HEK293 (cell line): ENCODE results near the gene AKAP11.

ENCODE experiments used
- CTCF ChIA-PET: fragments of 350-600 bp; formaldehyde crosslinking; extraction: SDS; loops from one replicate; lab custom pipeline; 2021; ENCODE audit warnings: antibody characterized with exemption; lab: Yijun Ruan, JAX
- POLR2A ChIA-PET: fragments of 300-600 bp; formaldehyde crosslinking; extraction: SDS; loops from one replicate; lab custom pipeline; 2020; ENCODE audit warnings: antibody characterized with exemption, inconsistent platforms; lab: Yijun Ruan, JAX
- H3K27ac ChIP-seq: fragments of 200-500 bp; sonication (Bioruptor generic); 2 replicates; pipeline ENCODE4 v1.5.1; 2014; ENCODE audit warnings: low read depth, low read length, control low read depth, inconsistent platforms; ENCODE audit errors: extremely low read depth
- H3K36me3 ChIP-seq, 2 experiments: fragments of 200-500 bp in 1 of 2; sonication (Bioruptor generic) in 1 of 2; 1 replicate in 1 of 2; 2 replicates in 1 of 2; pipeline ENCODE4 v1.5.1; 2014 to 2017; ENCODE audit warnings: inconsistent platforms in 2 of 2, low read length in 2 of 2; ENCODE audit not compliant: control insufficient read depth in 2 of 2, insufficient read depth in 1 of 2
- H3K4me1 ChIP-seq: fragments of 200-500 bp; sonication (Bioruptor generic); 2 replicates; pipeline ENCODE4 v1.5.1; 2014; ENCODE audit warnings: mild to moderate bottlenecking, low read length, inconsistent platforms; ENCODE audit not compliant: control insufficient read depth, insufficient read depth
- H3K4me3 ChIP-seq: 2 replicates; pipeline ENCODE4 v1.5.1; 2011; ENCODE audit warnings: low read depth, mild to moderate bottlenecking, control low read depth, low read length, moderate library complexity
- H3K9me3 ChIP-seq: fragments of 200-500 bp; sonication (Bioruptor generic); 2 replicates; pipeline ENCODE4 v1.5.1; 2014; ENCODE audit warnings: low read depth, low read length, inconsistent platforms; ENCODE audit not compliant: control insufficient read depth, insufficient read depth
- BCL11A ChIP-seq: fragments of 450-650 bp; formaldehyde crosslinking; IDR thresholded peaks from 2 replicates; pipeline ENCODE4 v1.5.1; 2016; ENCODE audit warnings: low read depth, missing biosample characterization, missing genetic modification characterization
- CTCF ChIP-seq: fragments of 450-650 bp; formaldehyde crosslinking; IDR thresholded peaks from 2 replicates; pipeline ENCODE4 v1.5.1; 2016; ENCODE audit warnings: missing biosample characterization, missing genetic modification characterization
- MYNN ChIP-seq: fragments of 450-650 bp; formaldehyde crosslinking; IDR thresholded peaks from 2 replicates; pipeline ENCODE4 v1.5.1; 2016; ENCODE audit warnings: missing biosample characterization, missing genetic modification characterization, borderline replicate concordance
- REPIN1 ChIP-seq: fragments of 450-650 bp; formaldehyde crosslinking; IDR thresholded peaks from 2 replicates; pipeline ENCODE4 v1.5.1; 2017; ENCODE audit warnings: missing biosample characterization, missing genetic modification characterization, low read depth
- ZBTB1 ChIP-seq: fragments of 450-650 bp; formaldehyde crosslinking; IDR thresholded peaks from 2 replicates; pipeline ENCODE4 v1.5.1; 2016; ENCODE audit warnings: missing biosample characterization, missing genetic modification characterization
- ZBTB48 ChIP-seq: fragments of 450-650 bp; formaldehyde crosslinking; IDR thresholded peaks from 2 replicates; pipeline ENCODE4 v1.5.1; 2016; ENCODE audit warnings: missing biosample characterization, missing genetic modification characterization
- ZIC2 ChIP-seq: fragments of 450-650 bp; formaldehyde crosslinking; IDR thresholded peaks from 2 replicates; pipeline ENCODE4 v1.5.1; 2016; ENCODE audit warnings: missing biosample characterization, missing genetic modification characterization
- ZNF114 ChIP-seq: fragments of 450-650 bp; formaldehyde crosslinking; IDR thresholded peaks from 2 replicates; pipeline ENCODE4 v1.5.0; 2017; ENCODE audit warnings: missing biosample characterization, missing genetic modification characterization
- ZNF132 ChIP-seq: fragments of 450-650 bp; formaldehyde crosslinking; IDR thresholded peaks from 2 replicates; pipeline ENCODE4 v1.5.1; 2017; ENCODE audit warnings: missing biosample characterization, missing genetic modification characterization, borderline replicate concordance
- ZNF138 ChIP-seq: fragments of 450-650 bp; formaldehyde crosslinking; IDR thresholded peaks from 2 replicates; pipeline ENCODE4 v1.5.1; 2016; ENCODE audit warnings: missing biosample characterization, missing genetic modification characterization, borderline replicate concordance
- ZNF169 ChIP-seq: fragments of 450-650 bp; formaldehyde crosslinking; IDR thresholded peaks from 2 replicates; pipeline ENCODE4 v1.5.1; 2016; ENCODE audit warnings: missing biosample characterization, missing genetic modification characterization
- ZNF18 ChIP-seq: fragments of 450-650 bp; formaldehyde crosslinking; IDR thresholded peaks from 2 replicates; pipeline ENCODE4 v1.5.1; 2016; ENCODE audit warnings: missing biosample characterization, missing genetic modification characterization
- ZNF184 ChIP-seq: fragments of 450-650 bp; IDR thresholded peaks from 2 replicates; pipeline ENCODE4 v1.5.1; 2018; ENCODE audit warnings: missing biosample characterization, mild to moderate bottlenecking, missing genetic modification characterization
- ZNF239 ChIP-seq: fragments of 450-650 bp; formaldehyde crosslinking; IDR thresholded peaks from 2 replicates; pipeline ENCODE4 v1.5.1; 2016; ENCODE audit warnings: missing biosample characterization, missing genetic modification characterization
- ZNF248 ChIP-seq: fragments of 450-650 bp; formaldehyde crosslinking; IDR thresholded peaks from 2 replicates; pipeline ENCODE4 v1.5.1; 2017; ENCODE audit warnings: missing biosample characterization, missing genetic modification characterization
- ZNF26 ChIP-seq: fragments of 450-650 bp; formaldehyde crosslinking; IDR thresholded peaks from 2 replicates; pipeline ENCODE4 v1.5.1; 2016; ENCODE audit warnings: missing biosample characterization, missing genetic modification characterization
- ZNF404 ChIP-seq: fragments of 450-650 bp; formaldehyde crosslinking; IDR thresholded peaks from 2 replicates; pipeline ENCODE4 v1.5.1; 2017; ENCODE audit warnings: missing biosample characterization, missing genetic modification characterization
- ZNF423 ChIP-seq: fragments of 450-650 bp; formaldehyde crosslinking; IDR thresholded peaks from 2 replicates; pipeline ENCODE4 v1.5.1; 2016; ENCODE audit warnings: missing biosample characterization, missing genetic modification characterization
- ZNF473 ChIP-seq: fragments of 450-650 bp; formaldehyde crosslinking; IDR thresholded peaks from 2 replicates; pipeline ENCODE4 v1.5.1; 2017; ENCODE audit warnings: missing biosample characterization, missing genetic modification characterization
- ZNF488 ChIP-seq: fragments of 450-650 bp; formaldehyde crosslinking; IDR thresholded peaks from 2 replicates; pipeline ENCODE4 v1.5.1; 2016; ENCODE audit warnings: missing biosample characterization, missing genetic modification characterization
- ZNF571 ChIP-seq: fragments of 450-650 bp; formaldehyde crosslinking; IDR thresholded peaks from 2 replicates; pipeline ENCODE4 v1.5.0; 2017; ENCODE audit warnings: missing biosample characterization, missing genetic modification characterization
- ZNF677 ChIP-seq: fragments of 450-650 bp; IDR thresholded peaks from 2 replicates; pipeline ENCODE4 v1.5.0; 2018; ENCODE audit warnings: missing biosample characterization, mild to moderate bottlenecking, missing genetic modification characterization, moderate library complexity
- ZNF791 ChIP-seq: fragments of 450-650 bp; formaldehyde crosslinking; IDR thresholded peaks from 2 replicates; pipeline ENCODE4 v1.5.1; 2016; ENCODE audit warnings: missing biosample characterization, missing genetic modification characterization
- ZXDB ChIP-seq: fragments of 450-650 bp; formaldehyde crosslinking; IDR thresholded peaks from 2 replicates; pipeline ENCODE4 v1.5.1; 2016; ENCODE audit warnings: missing biosample characterization, missing genetic modification characterization
- TF ChIP-seq, protein P1 (sequence below): fragments of 450-650 bp; formaldehyde crosslinking; IDR thresholded peaks from 2 replicates; pipeline ENCODE4 v1.5.1; 2017; ENCODE audit warnings: missing biosample characterization, missing genetic modification characterization
- TF ChIP-seq, protein P2 (sequence below): fragments of 450-650 bp; IDR thresholded peaks from 2 replicates; pipeline ENCODE4 v1.5.1; 2018; ENCODE audit warnings: missing biosample characterization, missing genetic modification characterization

The AKAP11 gene

DNA sequence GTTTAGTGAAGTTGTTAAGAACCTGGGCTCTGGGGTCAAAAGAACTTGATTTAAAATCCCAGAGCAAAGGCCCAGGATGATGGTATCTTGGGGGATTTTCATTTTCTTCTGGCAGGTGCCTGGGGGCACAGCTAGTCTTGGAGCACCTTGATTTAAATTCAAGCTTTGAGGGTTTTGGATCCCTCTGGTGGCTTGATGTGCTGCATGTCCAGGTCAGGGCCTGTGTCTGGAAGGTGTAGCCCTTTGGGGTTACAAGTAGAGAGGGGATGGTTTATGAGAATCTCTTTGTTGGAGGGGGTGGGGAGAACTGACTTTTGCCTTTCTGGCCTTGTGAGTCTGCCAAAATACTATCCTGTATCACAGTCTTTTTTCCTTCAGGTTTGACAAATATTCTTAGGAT, 55.8 kb downstream of the AKAP11 start:
- ChIA-PET POLR2A (no interaction called here), CTCF (no interaction called here)
- no peaks in the 10 kb centered on the region for H3K4me1 ChIP-seq
- H3K4me3 ChIP-seq: no peak overlapping the region
- TF ChIP-seq BCL11A (no peak), ZXDB (tag by site-specific recombination) (no peak), ZNF248 (no peak), ZNF114 (tag by site-specific recombination) (no peak), ZBTB48 (tag by site-specific recombination) (no peak), ZNF132 (tag by site-specific recombination) (no peak), ZNF677 (no peak), ZNF571 (tag by site-specific recombination) (no peak), REPIN1 (tag by site-specific recombination) (no peak), ZIC2 (tag by site-specific recombination) (no peak)
- TF ChIP-seq, all 188 proteins: peak for 0
- H3K36me3 ChIP-seq: no peaks in the 10 kb centered on the region
- H3K27ac ChIP-seq: no peak overlapping the region
- no peaks in the 10 kb centered on the region for H3K9me3 ChIP-seq

- no peaks in the 10 kb centered on the region for H3K9me3 ChIP-seq
- no peaks in the 10 kb centered on the region for H3K36me3 ChIP-seq
- CTCF ChIA-PET: no interaction called here
- no peaks in the 10 kb centered on the region for H3K4me1 ChIP-seq
- no peak overlapping the region for H3K27ac ChIP-seq
- no peak overlapping the region for H3K4me3 ChIP-seq
- no peak for TF ChIP-seq ZNF26 (tag by site-specific recombination)
- POLR2A ChIA-PET: no interaction called here
Measured at GRCh38 chr13:42328672-42329071, 56.7 kb downstream of the AKAP11 start.

DNA sequence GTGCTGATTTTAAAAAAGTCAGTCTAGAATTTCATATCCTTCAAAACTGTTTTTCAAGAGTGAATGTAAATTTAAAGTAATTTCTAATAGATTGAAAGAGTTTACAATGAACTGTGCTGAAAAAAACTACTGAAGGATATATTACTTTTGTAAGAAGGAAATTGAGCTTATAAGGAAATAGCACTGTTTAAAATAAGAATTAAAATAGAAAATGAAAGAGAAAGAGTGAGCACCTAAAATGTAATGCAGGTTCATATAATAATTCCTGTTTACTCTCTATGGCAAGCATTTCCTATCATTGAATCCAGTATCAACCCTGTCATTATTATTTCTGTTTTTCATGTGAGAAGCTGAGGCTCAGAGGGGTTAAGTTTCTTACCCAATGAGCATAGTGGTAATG, 57.3 kb downstream of the AKAP11 start:
- ChIA-PET POLR2A (no interaction called here), CTCF (no interaction called here)
- H3K4me3 ChIP-seq: no peak overlapping the region
- TF ChIP-seq, protein P1, sequence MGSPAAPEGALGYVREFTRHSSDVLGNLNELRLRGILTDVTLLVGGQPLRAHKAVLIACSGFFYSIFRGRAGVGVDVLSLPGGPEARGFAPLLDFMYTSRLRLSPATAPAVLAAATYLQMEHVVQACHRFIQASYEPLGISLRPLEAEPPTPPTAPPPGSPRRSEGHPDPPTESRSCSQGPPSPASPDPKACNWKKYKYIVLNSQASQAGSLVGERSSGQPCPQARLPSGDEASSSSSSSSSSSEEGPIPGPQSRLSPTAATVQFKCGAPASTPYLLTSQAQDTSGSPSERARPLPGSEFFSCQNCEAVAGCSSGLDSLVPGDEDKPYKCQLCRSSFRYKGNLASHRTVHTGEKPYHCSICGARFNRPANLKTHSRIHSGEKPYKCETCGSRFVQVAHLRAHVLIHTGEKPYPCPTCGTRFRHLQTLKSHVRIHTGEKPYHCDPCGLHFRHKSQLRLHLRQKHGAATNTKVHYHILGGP (tag by site-specific recombination): no peak
- no peak for TF ChIP-seq ZNF239
- TF ChIP-seq MYNN (tag by site-specific recombination): no peak
- no peak for TF ChIP-seq ZBTB1 (tag by site-specific recombination)
- TF ChIP-seq ZNF18: no peak
- TF ChIP-seq ZNF169 (tag by site-specific recombination): no peak
- no peak for TF ChIP-seq ZNF423 (tag by site-specific recombination)
- no peak for TF ChIP-seq ZNF404 (tag by site-specific recombination)
- TF ChIP-seq, protein P2, sequence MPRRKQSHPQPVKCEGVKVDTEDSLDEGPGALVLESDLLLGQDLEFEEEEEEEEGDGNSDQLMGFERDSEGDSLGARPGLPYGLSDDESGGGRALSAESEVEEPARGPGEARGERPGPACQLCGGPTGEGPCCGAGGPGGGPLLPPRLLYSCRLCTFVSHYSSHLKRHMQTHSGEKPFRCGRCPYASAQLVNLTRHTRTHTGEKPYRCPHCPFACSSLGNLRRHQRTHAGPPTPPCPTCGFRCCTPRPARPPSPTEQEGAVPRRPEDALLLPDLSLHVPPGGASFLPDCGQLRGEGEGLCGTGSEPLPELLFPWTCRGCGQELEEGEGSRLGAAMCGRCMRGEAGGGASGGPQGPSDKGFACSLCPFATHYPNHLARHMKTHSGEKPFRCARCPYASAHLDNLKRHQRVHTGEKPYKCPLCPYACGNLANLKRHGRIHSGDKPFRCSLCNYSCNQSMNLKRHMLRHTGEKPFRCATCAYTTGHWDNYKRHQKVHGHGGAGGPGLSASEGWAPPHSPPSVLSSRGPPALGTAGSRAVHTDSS (tag by site-specific recombination): no peak
- no peak for TF ChIP-seq ZNF138 (tag by site-specific recombination)
- no peak for TF ChIP-seq CTCF (tag by site-specific recombination)
- TF ChIP-seq ZNF791 (tag by site-specific recombination): no peak
- no peak for TF ChIP-seq ZNF488 (tag by site-specific recombination)
- no peak for TF ChIP-seq ZNF473
- no peak for TF ChIP-seq ZNF184 (tag by site-specific recombination)

More for the DNA sequence above, 57.3 kb downstream of the AKAP11 start:
- no peak overlapping the region for H3K27ac ChIP-seq
- H3K9me3 ChIP-seq: no peaks in the 10 kb centered on the region
- H3K4me1 ChIP-seq: no peaks in the 10 kb centered on the region
- H3K36me3 ChIP-seq: no peaks in the 10 kb centered on the region
